SIG-M5 treated with dmso at 0.1 percent for 504 hours (cell line): ENCODE results near the gene HNRNPA3.
A peak's percentile ranks its signal among the peaks of the same experiment; 100 is the strongest.
"Not testable (repeated sequence)": the region's sequence is repeated elsewhere in the genome, so short reads cannot be mapped to it uniquely, and the experiment has no call there.

Experiments used
- DNase-seq: peaks from one replicate; lab custom pipeline; 2025; ENCODE audit not compliant: unreplicated experiment; lab: John Stamatoyannopoulos, UW

The HNRNPA3 gene

DNA sequence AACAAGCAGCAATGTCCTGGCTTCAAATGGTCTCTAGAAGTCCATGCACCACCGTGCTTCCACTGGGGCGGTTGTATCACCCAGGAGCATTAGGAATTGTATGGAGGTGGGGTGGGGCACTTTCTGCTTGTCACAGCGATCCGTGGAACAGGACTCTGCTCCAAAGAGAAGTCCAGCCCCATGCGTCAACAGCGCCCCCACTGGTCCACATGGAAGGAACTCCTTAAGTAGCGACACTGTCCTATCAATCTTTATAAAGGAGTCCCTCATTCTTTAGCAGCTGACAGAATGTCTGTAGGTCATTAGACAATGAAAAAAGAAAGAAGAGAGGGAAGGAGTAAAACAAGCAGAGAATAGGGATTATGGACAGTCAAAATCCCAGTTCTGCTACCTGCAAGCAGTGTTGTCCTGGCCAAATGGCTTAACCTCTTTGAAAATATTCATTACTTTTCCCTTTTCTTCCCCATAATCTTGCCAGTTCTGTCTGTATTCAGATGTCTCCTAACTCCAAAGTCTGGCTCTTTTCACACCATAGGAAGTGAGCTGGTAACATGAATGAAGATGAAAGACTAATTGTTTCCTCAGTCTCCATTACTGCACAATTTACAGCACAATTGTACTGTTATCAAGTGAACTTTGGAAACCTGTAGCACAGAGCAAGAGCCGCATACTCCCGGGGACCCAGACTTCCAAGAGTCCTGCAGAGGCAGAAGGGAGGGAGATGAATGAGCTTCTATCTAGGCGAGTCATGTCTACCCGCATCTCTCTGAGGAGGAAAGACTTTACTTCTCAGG lies 42.0 kb downstream of the HNRNPA3 start:
- no peak for DNase-seq

DNA sequence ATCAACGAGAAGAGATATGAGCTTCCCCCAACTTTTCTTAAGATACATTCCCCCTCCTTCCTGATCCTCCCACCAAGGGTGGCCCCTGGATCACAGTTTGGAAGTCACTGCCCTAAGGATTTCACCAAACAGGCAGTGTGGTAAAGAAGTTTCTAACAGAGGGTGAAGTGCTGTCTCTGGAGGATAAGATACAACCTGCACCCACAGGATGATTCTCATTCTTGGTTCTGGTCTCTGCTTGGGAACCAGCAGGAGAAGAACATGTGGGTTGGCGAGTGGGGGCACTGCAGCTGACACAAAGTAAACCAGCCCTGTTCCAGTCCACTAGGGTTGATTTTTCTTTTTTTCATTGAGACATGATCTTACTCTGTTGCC lies 42.6 kb downstream of the HNRNPA3 start:
- DNase-seq = no peak

GRCh38 chr2:177256026-177256425 lies 43.4 kb downstream of the HNRNPA3 start:
- DNase-seq = no peak

DNA sequence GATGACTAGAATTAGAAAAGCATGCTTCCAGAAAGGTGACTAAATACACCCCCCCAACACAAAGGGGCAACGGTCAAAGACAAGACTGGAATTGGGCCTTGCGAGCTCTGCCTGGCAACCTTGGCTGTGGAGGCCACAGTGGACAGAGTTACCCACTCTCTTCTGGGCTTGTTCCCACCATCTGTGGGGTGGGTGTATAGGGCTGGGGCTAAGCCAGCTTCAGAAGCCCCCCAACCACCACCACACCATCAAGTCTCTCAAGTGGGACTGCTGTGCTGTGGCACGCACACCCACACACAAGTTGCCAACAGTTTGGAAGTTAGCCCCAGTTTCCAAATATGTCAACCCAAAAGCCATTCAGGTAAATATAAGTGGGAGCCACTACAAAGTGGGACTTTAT lies 44.1 kb downstream of the HNRNPA3 start:
- DNase-seq = no peak

GRCh38 chr2:177257471-177257870 lies 44.9 kb downstream of the HNRNPA3 start:
- no peak for DNase-seq

DNA sequence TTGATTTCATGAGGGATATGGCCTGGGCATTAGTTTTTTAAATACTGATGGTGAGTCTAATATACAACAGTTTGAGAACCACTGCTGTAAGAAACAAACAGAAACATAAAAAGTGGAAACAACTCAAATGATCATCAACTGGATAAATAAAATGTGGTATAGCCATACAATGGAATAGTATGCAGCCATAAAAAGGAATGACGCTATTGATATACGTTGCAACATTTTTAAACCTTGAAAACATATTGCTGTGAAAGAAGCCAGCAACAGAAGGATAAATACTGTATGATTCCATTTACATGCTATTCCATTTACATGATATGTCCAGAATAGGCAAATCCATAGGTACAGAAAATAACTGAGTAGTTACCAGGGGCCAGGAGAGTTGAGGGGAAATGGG lies 45.5 kb downstream of the HNRNPA3 start:
- DNase-seq = no peak

- no peak for DNase-seq
These were observed 47.8 kb downstream of the HNRNPA3 start for GRCh38 chr2:177260379-177260778.

- no peak for DNase-seq
These were observed 48.8 kb downstream of the HNRNPA3 start for GRCh38 chr2:177261116-177262060.

DNA sequence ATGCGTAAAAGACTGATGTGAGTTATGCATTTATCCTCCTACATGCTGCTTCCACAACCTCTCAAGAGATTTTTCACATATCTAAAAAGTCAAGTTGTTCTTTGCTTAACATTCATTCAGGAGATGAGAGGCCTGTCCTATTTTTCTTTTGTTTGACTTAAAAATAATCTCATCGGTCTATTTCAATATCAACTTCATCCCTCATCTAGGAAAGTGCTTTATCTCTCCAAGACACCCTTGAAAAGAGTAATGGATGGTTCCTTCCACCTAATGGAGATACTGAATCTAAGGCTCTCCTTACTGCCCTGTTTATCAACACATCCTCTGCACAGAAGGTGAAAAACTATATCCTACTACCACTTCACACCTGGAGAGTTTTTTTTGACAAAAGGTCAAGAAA lies 49.5 kb downstream of the HNRNPA3 start:
- peak; percentile 34 for DNase-seq

- DNase-seq = no peak
These were observed 50.4 kb downstream of the HNRNPA3 start for GRCh38 chr2:177262958-177263450.

- DNase-seq = peak; percentile 97
These were observed 51.0 kb downstream of the HNRNPA3 start for GRCh38 chr2:177263451-177264208.

DNA sequence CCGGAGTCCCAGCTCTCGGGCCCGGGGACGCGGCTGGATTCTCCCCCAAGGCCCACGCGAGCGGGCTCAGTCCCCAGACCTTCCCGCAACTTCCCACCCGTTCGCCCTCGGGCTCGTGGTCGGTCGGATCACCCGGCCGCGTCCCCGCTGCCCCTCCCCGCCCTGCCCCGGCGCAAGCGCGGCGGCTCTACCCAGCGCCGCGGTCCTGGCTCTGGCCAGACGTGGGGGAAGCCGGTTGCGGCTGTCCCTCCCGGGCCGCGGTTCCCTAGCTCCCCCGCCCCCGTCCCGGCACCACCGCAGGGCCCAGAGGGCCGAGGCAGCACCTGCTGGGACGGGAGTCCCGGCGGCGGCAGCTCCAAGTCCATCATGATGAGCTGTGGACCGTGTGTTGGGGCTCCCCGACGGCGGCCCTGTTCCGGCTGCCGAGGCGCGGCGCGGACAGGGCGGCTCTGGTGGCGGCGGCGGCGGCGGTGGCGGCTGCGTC lies 51.7 kb downstream of the HNRNPA3 start:
- DNase-seq = no peak

- DNase-seq = peak; percentile 92
These were observed 52.3 kb downstream of the HNRNPA3 start, which contains the start of gene NFE2L2 for GRCh38 chr2:177264693-177265587. NFE2L2 (minus strand) TSS chr2:177264727; CDS start chr2:177264576, 151 bp downstream.

- peak; percentile 71 for DNase-seq
These were observed 53.5 kb downstream of the HNRNPA3 start for GRCh38 chr2:177265824-177266817.

- not testable (repeated sequence) for DNase-seq
These were observed 54.4 kb downstream of the HNRNPA3 start for GRCh38 chr2:177266955-177267354.

DNA sequence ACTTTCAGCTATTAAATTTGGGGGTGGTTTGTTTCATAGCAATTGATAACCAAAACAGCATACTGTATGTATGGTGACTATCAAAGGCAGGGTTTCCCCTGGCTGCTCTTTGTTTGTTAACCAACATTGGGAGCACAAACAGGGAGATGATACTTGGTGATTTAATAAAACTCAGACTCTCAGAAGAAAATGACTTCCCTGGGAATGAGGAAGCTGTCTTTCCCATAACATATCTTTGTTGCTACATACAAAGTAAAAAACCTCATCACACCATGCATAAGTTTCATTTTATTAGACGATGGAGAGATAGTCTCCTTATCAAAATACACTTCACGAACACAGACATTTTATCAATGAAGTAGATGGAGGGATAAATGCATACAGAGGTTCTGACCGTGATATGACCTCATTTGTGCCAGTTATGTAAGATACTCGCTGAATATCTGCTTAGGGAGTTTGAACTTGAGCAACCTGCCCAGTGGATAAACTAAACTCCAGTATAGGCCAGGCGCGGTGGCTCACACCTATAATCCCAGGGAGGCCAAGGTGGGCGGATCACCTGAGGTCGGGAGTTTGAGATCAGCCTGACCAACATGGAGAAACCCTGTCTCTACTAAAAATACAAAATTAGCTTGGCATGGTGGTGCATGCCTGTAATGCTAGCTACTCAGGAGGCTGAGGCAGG lies 55.7 kb downstream of the HNRNPA3 start:
- DNase-seq = no peak

DNA sequence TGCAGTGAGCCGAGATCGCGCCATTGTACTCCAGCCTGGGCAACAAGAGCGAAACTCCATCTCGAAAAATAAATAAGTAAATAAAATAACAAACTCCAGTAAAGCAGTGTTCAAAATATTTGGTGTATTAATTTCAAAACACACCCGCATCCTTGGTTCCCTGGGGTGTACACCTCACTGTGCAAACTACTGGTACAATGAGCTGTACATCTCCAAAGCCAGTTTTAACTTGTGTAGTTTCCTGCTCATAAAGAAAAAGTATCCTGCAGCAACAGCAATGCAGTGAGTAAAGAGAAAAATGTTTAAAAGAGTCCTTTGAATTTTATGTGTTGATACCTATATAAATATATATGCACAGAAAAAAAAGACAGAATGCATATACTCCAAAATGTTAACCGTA lies 56.3 kb downstream of the HNRNPA3 start:
- DNase-seq = no peak

GRCh38 chr2:177270531-177270930 lies 57.9 kb downstream of the HNRNPA3 start:
- no peak for DNase-seq
